Motor neuron (in vitro differentiated cells): Measurements from ENCODE around the gene FRS3. TPM values are rescaled to one million over a fixed set of nuclear protein-coding genes. Genes with fewer than 3 reads are reported as not detected.
"Not testable (repeated sequence)": the region's sequence is repeated elsewhere in the genome, so short reads cannot be mapped to it uniquely, and the experiment has no call there.

Experiments used
- ATAC-seq, 8 experiments: fragments of 200-7000 bp; cut with Tn5 transposase; replicated peaks in 6 of 8; 2 replicates each; pipeline ENCODE4 v1.8.0; 2021; ENCODE audit warnings: mild to moderate bottlenecking in 8 of 8, moderate library complexity in 8 of 8
- H3K27ac ChIP-seq, 2 donors: fragments of 250-450 bp; sonication (Bioruptor Pico); 2 replicates each; pipeline ENCODE4 v1.9.0; 2021; ENCODE audit warnings: antibody characterized with exemption in 2 of 2, mild to moderate bottlenecking in 2 of 2, moderate library complexity in 1 of 2
- H3K4me1 ChIP-seq, 2 donors: fragments of 250-450 bp; sonication (Bioruptor Pico); replicated peaks in 1 of 2; 2 replicates each; pipeline ENCODE4 v1.6.1; 2021; ENCODE audit warnings: antibody characterized with exemption in 2 of 2, mild to moderate bottlenecking in 2 of 2, moderate library complexity in 1 of 2
- H3K4me3 ChIP-seq, 5 donors: fragments of 250-450 bp; sonication (Bioruptor Pico); 2 replicates each; pipeline ENCODE4 v1.9.0; 2021; ENCODE audit warnings: antibody characterized with exemption in 5 of 5, mild to moderate bottlenecking in 5 of 5, moderate library complexity in 4 of 5
- WGBS, 10 experiments: fragments of 450-650 bp; shearing (Covaris generic); methylation state at CpG; one replicate each; pipeline ENCODE4 v1.0.0; 2022; 5-methylcytosine and 5-hydroxymethylcytosine counted together
- in situ Hi-C, 9 experiments: fragments of 400-800 bp; cut with MboI; loops; one replicate each; pipeline ENCODE4 v1.15.0; 2021; ENCODE audit warnings: low sequenced_read_pairs in 9 of 9, low pct_unique_long_range_greater_than_20kb in 2 of 9; ENCODE audit not compliant: unreplicated experiment in 9 of 9
- total RNA-seq, 8 experiments: library from RNA; unstranded; fragments of 300-600 nt; gene quantifications; 2 replicates each; pipeline versions ENCODE4 v1.2.3 to v1.2.4, GENCODE V29; 2022

Gene FRS3
- total RNA-seq, 8 experiments from 2014 or later: 0.51 to 11.8 (median 9.0) TPM

DNA sequence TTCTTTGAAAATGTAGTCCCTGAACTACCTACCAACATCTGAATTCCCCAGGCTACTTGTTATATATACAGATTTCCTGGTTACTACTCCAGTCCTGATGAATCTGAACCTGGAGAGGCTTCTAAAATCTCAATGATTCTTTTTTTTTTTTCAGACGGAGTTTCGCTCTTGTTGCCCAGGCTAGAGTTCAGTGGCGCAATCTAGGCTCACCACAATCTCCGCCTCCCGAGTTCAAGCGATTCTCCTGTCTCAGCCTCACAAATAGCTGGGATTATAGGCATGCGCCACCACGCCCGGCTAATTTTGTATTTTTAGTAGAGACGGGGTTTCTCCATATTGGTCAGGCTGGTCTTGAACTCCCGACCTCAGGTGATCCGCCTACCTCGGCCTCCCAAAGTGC is 32.2 kb upstream of the FRS3 start:
- H3K27ac ChIP-seq, ATAC-seq, H3K4me1 ChIP-seq, H3K4me3 ChIP-seq, in situ Hi-C loops: not testable (repeated sequence)
- 80 to 100% (median 98%) methylated on average over 1 to 8 of the region's 13 CpGs; no CpG with 5 or more reads in 2 of the 10 experiments for WGBS, 10 experiments

DNA sequence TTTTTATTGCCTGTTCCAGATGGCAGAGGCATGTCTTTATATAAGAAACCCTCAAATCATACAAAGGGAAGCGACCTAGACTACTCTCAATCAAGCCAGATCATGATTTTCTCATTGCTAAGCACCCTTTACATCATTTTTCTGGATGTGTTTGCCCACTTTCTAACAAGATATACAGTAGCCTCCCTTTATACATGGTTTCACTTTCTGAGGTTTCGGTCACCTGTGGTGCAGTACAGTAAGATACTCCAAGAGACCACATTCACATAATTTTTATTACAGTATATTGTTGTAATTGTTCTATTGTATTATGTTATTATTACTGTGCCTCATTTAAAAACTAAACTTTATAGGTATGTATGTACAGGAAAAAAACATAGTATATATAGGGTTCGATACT is 31.4 kb upstream of the FRS3 start:
- Histone ChIP-seq H3K4me3 (no peak overlapping the region), H3K27ac (no peak overlapping the region), H3K4me1 (no peaks in the 10 kb centered on the region)
- in situ Hi-C loops: no loop called here
- ATAC-seq: no peak
- WGBS, 10 experiments: 80 to 100% (median 95%) methylated on average over 1 to 3 of the region's 3 CpGs; no CpG with 5 or more reads in 1 of the 10 experiments

DNA sequence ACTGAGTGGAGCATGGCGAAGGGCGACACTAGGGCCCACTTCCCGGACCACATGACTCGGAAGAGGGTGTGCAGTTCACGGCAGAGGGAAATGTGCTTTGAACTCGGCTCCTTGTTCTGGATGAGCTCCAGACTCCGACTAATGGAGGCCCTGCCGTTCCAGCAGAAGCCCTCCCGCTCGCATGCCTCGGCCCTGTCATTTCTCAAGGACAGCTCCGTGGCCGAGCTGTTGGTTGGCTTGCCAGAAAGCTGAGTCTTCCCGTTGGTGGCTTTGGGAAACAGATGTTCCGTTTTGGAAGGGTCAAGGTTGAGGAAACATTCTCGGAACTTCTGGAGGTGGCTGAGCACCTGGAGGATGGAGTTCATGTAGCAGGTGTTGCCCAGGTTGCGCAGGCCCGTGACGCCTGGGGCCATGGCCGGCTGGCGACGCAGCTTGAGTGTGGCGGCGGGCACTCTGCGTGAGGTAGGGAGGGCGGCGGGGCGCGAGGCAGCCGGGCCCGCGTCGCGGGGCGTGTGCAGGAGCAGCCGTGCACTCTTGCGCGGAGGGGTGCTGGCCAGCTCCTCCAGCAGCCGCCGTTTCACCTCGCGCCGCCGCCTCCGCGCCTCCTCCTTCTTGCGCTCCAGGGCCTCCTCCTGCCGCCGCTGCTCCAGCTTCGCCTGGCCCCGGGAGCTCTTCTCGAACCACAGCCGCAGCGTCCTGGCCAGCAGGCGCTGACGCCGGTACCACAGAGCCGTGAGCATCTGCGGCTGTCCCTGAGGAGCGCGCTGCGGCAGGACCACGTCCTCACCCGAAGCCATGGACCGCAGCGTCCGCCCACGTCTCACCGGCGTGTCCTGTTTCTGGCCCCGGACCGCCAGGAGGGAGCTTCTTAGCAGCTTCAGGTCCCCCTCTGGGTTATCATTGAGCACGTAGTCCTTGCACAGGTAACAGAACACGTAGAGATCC is 26.4 kb upstream of the FRS3 start:
- in situ Hi-C loops: no loop called here
- ATAC-seq: no peak
- WGBS, 10 experiments: 70 to 100% (median 95%) methylated on average over 1 to 19 of the region's 74 CpGs; no CpG with 5 or more reads in 6 of the 10 experiments
- H3K27ac ChIP-seq: no peak overlapping the region
- no peaks in the 10 kb centered on the region for H3K4me1 ChIP-seq
- no peak overlapping the region for H3K4me3 ChIP-seq

DNA sequence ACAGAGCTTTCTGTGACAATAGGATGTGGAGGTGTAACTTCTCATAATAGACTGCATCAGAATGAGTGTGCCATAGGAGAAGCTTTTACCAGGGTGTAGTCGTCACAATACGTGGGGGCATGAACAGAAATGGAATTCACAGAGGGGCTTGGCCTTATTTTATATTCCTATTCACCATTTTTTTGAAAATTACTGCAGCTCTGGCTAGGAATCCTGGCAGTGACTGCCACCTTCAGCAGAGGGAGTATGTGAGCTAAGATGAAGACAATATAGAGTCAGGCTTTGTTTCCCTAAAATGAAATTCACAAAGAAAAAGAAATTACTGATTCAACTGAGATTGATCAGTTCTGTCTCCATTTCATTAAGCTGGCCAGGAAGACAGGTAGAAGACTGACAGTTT is 21.7 kb upstream of the FRS3 start:
- H3K4me3 ChIP-seq: no peak overlapping the region
- ATAC-seq: peak in 3 of 8 experiments; percentile 49 to 66 (median 63)
- H3K27ac ChIP-seq: no peak overlapping the region
- no peaks in the 10 kb centered on the region for H3K4me1 ChIP-seq
- 55 to 100% (median 87%) methylated on average over 1 to 2 of the region's 2 CpGs; no CpG with 5 or more reads in 4 of the 10 experiments for WGBS, 10 experiments
- in situ Hi-C loops: no loop called here

DNA sequence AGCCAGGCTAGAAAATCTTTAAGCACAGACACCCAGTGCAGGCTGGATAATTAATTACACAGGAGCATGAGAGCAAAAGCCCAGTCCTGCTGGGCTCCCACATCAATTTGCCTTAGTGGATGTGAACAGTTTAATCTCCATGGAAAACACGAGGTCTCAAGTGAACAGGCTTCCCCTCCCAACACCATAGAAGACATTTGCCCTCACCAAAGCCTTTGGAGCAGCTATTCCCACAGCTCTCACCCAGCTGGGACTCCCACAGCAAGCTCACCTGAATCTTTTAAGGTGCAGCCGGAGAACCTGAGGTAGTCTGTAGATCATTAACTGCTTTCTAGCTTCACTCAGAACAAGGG is 19.8 kb upstream of the FRS3 start:
- ATAC-seq: no peak
- WGBS, 10 experiments: 40 to 100% (median 80%) methylated on average over 1 of the region's 2 CpGs; no CpG with 5 or more reads in 5 of the 10 experiments
- in situ Hi-C loops: loop anchor here in 6 of 9 experiments (10.0 to 25.0 kb wide), 3 partner anchors 113 to 238 kb away; partner anchors contain the start of genes BYSL (in 2 of the 6) and MED20 (in 2 of the 6)

DNA sequence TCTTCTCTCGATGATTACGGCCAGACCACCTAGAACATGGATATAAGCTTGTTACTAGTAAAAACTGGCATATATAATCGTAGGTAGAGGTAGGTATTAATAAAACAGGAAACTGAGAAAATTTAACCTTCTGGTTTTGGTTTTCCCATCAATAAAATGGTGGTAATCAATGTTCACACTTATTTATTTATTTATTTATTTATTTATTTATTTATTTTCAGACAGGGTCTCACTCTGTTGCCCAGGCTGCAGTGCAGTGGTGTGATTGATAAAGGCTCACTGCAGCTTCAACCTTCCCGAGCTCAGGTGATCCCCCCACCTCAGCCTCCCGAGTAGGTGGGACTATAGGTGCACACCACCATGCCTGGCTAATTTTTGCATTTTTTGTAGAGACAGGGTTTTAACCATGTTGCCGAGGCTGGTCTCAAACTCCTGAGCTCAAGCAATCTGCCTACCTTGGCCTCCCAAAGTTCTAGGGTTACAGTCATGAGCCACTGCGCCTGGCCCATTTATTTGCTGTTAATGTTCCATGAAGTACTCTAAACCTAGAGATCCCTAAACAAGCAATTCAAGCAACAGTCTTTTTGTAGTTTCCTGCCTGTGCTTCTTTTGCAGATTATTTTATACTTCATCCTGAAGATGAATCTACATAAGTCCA is 19.3 kb upstream of the FRS3 start:
- Histone ChIP-seq H3K4me1 (no peaks in the 10 kb centered on the region), H3K4me3 (no peak overlapping the region), H3K27ac (no peak overlapping the region)
- WGBS, 10 experiments: 80 to 100% (median 94%) methylated on average over 2 to 6 of the region's 7 CpGs; no CpG with 5 or more reads in 2 of the 10 experiments
- ATAC-seq: no peak
- in situ Hi-C loops: loop anchor here in 6 of 9 experiments (10.0 to 25.0 kb wide), 3 partner anchors 113 to 238 kb away; partner anchors contain the start of genes BYSL (in 2 of the 6) and MED20 (in 2 of the 6)

More for the DNA sequence above, 19.8 kb upstream of the FRS3 start:
- Histone ChIP-seq H3K4me3 (no peak overlapping the region), H3K4me1 (no peaks in the 10 kb centered on the region), H3K27ac (no peak overlapping the region)

DNA sequence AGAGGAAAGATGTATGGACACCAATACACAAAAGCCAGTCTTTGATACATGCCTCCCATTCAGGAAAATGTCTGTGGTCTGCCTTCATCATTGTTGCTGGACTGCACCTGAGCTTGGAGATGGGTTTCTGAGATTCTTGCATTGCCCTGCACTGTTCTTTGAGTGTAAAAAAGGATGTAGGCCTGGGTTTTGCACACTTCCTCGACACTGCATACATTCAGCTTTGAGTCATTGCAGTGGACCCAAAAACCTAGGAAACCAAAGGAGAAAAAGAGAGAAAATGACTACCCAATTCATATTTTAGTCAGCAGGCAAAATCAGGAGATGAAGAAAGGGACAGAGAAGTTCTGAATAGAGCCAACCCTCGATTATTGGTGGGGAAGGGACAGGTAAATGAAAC is 16.8 kb upstream of the FRS3 start:
- ATAC-seq: no peak
- WGBS, 10 experiments: 63 to 100% (median 96%) methylated on average over 1 to 2 of the region's 2 CpGs; no CpG with 5 or more reads in 2 of the 10 experiments
- in situ Hi-C loops: loop anchor here in 6 of 9 experiments (10.0 to 25.0 kb wide), 3 partner anchors 116 to 241 kb away; partner anchors contain the start of genes BYSL (in 2 of the 6) and MED20 (in 2 of the 6)
- Histone ChIP-seq H3K4me1 (no peaks in the 10 kb centered on the region), H3K4me3 (no peak overlapping the region), H3K27ac (no peak overlapping the region)

DNA sequence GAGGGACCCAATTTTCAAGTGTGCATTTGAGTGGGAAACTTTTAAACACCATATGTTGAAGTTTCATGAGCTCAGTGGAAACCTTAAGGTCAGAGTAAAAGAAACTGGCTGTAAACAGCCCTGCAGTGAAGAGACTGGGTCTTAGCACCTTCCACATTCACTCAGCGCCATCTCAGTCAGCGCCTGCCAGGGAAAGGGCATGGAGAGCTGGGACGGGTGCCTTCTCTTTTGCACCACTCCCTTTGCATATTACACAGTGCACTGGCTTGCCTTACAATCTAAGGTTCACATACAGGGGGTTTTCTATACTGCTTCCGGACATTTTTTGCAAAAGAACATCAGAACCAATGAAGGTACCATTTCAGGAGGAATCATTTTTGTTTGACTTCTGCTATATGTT is 12.3 kb upstream of the FRS3 start:
- WGBS, 10 experiments: 50 to 100% (median 90%) methylated on average over 1 to 4 of the region's 4 CpGs
- Histone ChIP-seq H3K27ac (no peak overlapping the region), H3K4me1 (peaks cover 5 to 9% of the 10 kb centered on the region in 2 donors), H3K4me3 (no peak overlapping the region)
- no peak for ATAC-seq
- in situ Hi-C loops: loop anchor here in 6 of 9 experiments (10.0 to 25.0 kb wide), 3 partner anchors 120 to 245 kb away; partner anchors contain the start of genes BYSL (in 2 of the 6) and MED20 (in 2 of the 6)

DNA sequence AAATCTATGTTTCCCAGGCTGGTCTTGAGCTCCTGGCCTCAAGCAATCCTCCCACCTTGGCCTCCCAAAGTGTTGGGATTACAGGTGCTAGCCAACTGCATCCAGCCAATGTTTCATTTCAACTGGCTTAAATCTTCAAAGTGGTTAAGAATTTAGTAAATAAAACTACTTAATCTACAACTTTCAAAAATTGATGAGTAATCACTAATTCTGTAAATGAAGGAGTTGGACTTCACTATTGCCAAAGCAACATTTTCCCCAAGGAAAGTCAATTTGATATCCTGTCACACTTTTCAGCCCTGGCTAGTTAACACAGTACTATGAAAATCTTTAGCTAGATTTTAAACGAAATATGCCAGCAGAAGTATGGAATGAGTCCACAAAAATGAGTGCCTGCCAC is 11.6 kb upstream of the FRS3 start:
- H3K27ac ChIP-seq: no peak overlapping the region
- WGBS, 10 experiments: 38 to 100% (median 73%) methylated on average over 1 of the region's 1 CpG; no CpG with 5 or more reads in 2 of the 10 experiments
- no peak for ATAC-seq
- in situ Hi-C loops: loop anchor here in 6 of 9 experiments (10.0 to 25.0 kb wide), 3 partner anchors 121 to 246 kb away; partner anchors contain the start of genes BYSL (in 2 of the 6) and MED20 (in 2 of the 6)
- H3K4me1 ChIP-seq: peaks cover 5 to 9% of the 10 kb centered on the region in 2 donors
- no peak overlapping the region for H3K4me3 ChIP-seq

DNA sequence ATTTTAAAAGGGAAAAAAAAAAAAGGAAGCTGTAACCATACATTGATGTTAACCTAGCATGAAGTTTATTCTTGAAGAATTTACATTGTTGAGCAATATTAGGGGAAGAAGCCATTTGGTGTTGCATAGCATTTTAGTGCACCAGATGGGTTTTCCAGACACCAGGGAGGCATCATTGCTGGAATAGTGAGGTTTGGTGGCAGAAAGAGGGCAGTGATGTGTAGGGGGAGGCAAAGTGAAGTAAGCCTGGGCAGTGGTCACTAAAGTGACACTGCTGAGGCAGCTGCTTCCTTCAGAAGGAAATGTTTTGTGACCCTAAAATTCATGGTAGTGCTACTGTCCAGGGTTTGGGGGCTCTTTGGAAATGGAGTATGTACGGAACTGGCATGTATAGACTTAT is 10.3 kb upstream of the FRS3 start:
- in situ Hi-C loops: loop anchor here in 6 of 9 experiments (10.0 to 25.0 kb wide), 3 partner anchors 122 to 247 kb away; partner anchors contain the start of genes BYSL (in 2 of the 6) and MED20 (in 2 of the 6)
- peaks cover 8 to 14% of the 10 kb centered on the region in 2 donors for H3K4me1 ChIP-seq
- 86 to 100% (median 100%) methylated on average over 1 of the region's 1 CpG; no CpG with 5 or more reads in 2 of the 10 experiments for WGBS, 10 experiments
- no peak overlapping the region for H3K4me3 ChIP-seq
- no peak overlapping the region for H3K27ac ChIP-seq
- ATAC-seq: no peak

DNA sequence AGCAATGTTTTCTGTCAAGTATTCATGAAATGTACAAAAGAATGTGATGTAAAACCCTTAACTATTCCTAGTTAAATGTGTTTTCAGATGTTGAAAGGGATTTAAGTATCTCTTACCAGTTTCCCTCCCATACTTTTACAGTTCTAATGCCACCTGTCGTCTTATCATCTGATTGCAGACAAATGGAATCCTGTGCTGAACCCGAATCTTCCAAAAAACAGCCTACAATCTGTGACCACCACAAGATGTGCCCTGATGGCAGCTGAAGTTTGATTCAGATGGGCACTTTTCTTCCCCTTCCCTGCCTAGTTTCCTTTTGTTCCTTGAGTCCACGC is 9.7 kb upstream of the FRS3 start:
- in situ Hi-C loops: loop anchor here in 6 of 9 experiments (10.0 to 25.0 kb wide), 3 partner anchors 123 to 255 kb away; partner anchors contain the start of genes BYSL (in 1 of the 6) and MED20 (in 1 of the 6)
- ATAC-seq: no peak
- Histone ChIP-seq H3K4me1 (peaks cover 8 to 14% of the 10 kb centered on the region in 2 donors), H3K4me3 (no peak overlapping the region), H3K27ac (no peak overlapping the region)
- 73 to 100% (median 92%) methylated on average over 1 to 3 of the region's 3 CpGs; no CpG with 5 or more reads in 1 of the 10 experiments for WGBS, 10 experiments

DNA sequence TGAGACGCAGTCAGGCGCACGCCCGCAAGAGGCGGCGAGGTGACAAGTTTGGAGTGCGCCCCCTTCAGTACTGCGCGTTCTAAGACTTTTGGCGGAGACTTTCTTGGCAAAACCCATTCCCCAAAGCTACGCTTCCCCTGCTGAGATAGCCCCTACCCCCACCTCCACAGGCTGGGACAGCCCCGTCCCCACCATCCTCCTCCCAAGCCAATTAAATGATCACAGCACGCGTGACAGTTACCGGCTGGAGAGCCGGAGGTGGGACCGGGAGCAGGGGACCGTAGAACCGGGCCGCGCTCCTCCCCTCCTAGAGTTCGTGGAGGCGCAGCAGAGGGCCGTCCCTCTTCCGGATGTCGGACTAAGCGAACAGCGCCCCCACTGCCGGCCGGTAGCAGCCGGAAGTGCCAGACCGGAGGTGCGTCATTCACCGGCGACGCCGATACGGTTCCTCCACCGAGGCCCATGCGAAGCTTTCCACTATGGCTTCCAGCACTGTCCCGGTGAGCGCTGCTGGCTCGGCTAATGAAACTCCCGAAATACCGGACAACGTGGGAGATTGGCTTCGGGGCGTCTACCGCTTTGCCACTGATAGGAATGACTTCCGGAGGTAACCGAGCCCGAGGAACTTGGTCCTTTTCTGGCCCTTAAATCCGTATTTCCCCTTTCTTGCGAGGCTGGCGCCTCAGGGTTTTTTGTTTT is 7.7 kb upstream of the FRS3 start, which contains the start of gene TOMM6:
TSS of gene TOMM6 (plus strand) at position 476 of the 699 bp plus-strand sequence. CDS start at position 480, 4 bp downstream.
- in situ Hi-C loops: loop anchor here in 6 of 9 experiments (10.0 to 25.0 kb wide), 3 partner anchors 125 to 257 kb away; partner anchors contain the start of genes BYSL (in 1 of the 6) and MED20 (in 1 of the 6)
- H3K27ac ChIP-seq: peak within 1 kb of the TSS; percentile 94 to 98
- peaks cover 8 to 14% of the 10 kb centered on the region in 2 donors for H3K4me1 ChIP-seq
- 0 to 20% (median 0%) methylated on average over 1 to 18 of the region's 55 CpGs; no CpG with 5 or more reads in 1 of the 10 experiments for WGBS, 10 experiments
- peak; percentile 77 to 85 (median 82) for ATAC-seq
- H3K4me3 ChIP-seq: peak within 1 kb of the TSS; percentile 59 to 97 (median 86)
